ENCODE results near the gene TMEM121B. TPM values are rescaled to one million over a fixed set of nuclear protein-coding genes. Genes with fewer than 3 reads are reported as not detected.
A peak's percentile ranks its signal among the peaks of the same experiment; 100 is the strongest.

TMEM121B gene
- total RNA-seq, 1 experiment from 2014 or later: 8.1 TPM

DNA sequence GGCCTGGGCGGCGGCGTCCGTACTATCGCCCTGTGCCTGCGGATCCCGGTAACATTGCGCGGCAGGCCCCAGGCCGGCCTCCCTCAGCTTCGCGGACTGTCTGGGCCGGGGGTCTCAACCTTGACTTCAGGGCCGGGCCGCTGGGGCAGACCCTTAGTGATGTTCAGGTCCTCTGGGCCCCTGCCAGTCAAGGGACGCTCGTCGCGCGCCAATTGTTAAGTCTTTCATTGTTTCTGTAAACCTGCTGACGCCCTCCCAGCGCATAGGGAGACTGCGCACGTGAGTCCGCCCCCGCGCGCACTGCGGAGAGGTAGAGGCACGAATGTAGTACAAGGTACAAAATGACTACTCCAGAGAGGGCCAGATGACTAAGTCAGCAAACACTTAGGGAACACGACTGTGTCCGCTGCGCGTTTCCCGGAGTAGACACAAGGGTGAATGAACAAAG, 38.4 kb upstream of the TMEM121B start:
- Mint-ChIP-seq H3K27me3 (ENCODE audit: low read depth) (peaks cover 5% of the 10 kb centered on the region; the same call in 1 of the 2 replicates), H3K4me1 (peaks cover 11 to 19% of the 10 kb centered on the region in 2 experiments), H3K27ac (peak overlapping the region in 1 of 3 experiments; percentile 88; a peak in 1 of 7 replicates), H3K36me3 (ENCODE audit: insufficient read depth in 1 of 3, low read depth in 3 of 3) (peaks cover 0 to 7% (median 5%) of the 10 kb centered on the region in 3 experiments; a peak in 4 of 7 replicates), H3K4me3 (peak overlapping the region; percentile 79 to 89), H3K9me3 (no peaks in the 10 kb centered on the region)
- Histone ChIP-seq H4K20me1 (ENCODE audit: control insufficient read depth, insufficient read depth, insufficient read length) (no peaks in the 10 kb centered on the region), H3K56ac (ENCODE audit: insufficient read length, low read depth, low read length) (no peak overlapping the region), H3K27ac (ENCODE audit: insufficient read length, low read depth, low read length) (no peak overlapping the region), H4K5ac (ENCODE audit: insufficient read length, low read depth, low read length) (no peak overlapping the region), H3K14ac (ENCODE audit: insufficient read depth, low read length) (peak overlapping the region; percentile 83; the same call in 1 of the 2 replicates), H4K91ac (ENCODE audit: insufficient read length, low read depth, low read length) (no peak overlapping the region), H3K9me3 (ENCODE audit: control insufficient read depth, low read depth, low read length) (no peaks in the 10 kb centered on the region), H2BK5ac (ENCODE audit: insufficient read length, low read length) (no peak overlapping the region), H2BK120ac (ENCODE audit: low read depth, low read length, poor library complexity, severe bottlenecking) (no peak overlapping the region), H2BK15ac (ENCODE audit: low read depth, low read length) (no peak overlapping the region), H3K4ac (ENCODE audit: low read depth, low read length) (no peak overlapping the region), H3T11ph (ENCODE audit: low read length) (no peak overlapping the region), H3K27me3 (ENCODE audit: insufficient read depth, low read length) (no peaks in the 10 kb centered on the region), H3K79me1 (ENCODE audit: insufficient read depth, low read depth, low read length, poor library complexity, severe bottlenecking) (no peaks in the 10 kb centered on the region), H2AK5ac (ENCODE audit: insufficient read length, low read length) (no peak overlapping the region), H3K23ac (ENCODE audit: insufficient read length, low read depth, low read length) (no peak overlapping the region), H2BK12ac (ENCODE audit: insufficient read length, low read depth, low read length) (no peak overlapping the region), H3K9ac (ENCODE audit: extremely low read depth, insufficient read length, low read length) (peak overlapping the region; percentile 66), H3K4me2 (ENCODE audit: insufficient read depth, insufficient read length, low read length) (peak overlapping the region; percentile 92), H3K4me1 (ENCODE audit: insufficient read depth, low read length) (no peaks in the 10 kb centered on the region), H3K18ac (ENCODE audit: insufficient read length, low read depth, low read length) (peak overlapping the region; percentile 72), H3K79me2 (ENCODE audit: insufficient read depth, low read length) (peaks cover 16% of the 10 kb centered on the region; the same call in 1 of the 2 replicates), H2AFZ (ENCODE audit: low read length) (no peak overlapping the region), H3K23me2 (ENCODE audit: insufficient read length, low read depth, low read length, poor library complexity, severe bottlenecking) (peaks cover 13% of the 10 kb centered on the region), H2BK20ac (ENCODE audit: low read depth, low read length, poor library complexity, severe bottlenecking) (no peak overlapping the region), H4K8ac (replicated peaks; ENCODE audit: insufficient read length, low read depth, low read length) (no peak overlapping the region)
- TF ChIP-seq, protein P1, sequence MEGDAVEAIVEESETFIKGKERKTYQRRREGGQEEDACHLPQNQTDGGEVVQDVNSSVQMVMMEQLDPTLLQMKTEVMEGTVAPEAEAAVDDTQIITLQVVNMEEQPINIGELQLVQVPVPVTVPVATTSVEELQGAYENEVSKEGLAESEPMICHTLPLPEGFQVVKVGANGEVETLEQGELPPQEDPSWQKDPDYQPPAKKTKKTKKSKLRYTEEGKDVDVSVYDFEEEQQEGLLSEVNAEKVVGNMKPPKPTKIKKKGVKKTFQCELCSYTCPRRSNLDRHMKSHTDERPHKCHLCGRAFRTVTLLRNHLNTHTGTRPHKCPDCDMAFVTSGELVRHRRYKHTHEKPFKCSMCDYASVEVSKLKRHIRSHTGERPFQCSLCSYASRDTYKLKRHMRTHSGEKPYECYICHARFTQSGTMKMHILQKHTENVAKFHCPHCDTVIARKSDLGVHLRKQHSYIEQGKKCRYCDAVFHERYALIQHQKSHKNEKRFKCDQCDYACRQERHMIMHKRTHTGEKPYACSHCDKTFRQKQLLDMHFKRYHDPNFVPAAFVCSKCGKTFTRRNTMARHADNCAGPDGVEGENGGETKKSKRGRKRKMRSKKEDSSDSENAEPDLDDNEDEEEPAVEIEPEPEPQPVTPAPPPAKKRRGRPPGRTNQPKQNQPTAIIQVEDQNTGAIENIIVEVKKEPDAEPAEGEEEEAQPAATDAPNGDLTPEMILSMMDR (conservative IDR thresholded peaks at IDR 0.05): no peak
- DNase-seq: no peak
- WGBS (ENCODE audit: extremely low coverage, insufficient read length, low lambda C conversion rate): no CpG with 5 or more reads among the region's 35 CpGs

Measured in H9 (cell line).